COLO668 (cell line): ENCODE data around the gene RSPH9.
"Not testable (repeated sequence)": the region's sequence is repeated elsewhere in the genome, so short reads cannot be mapped to it uniquely, and the experiment has no call there.

Source experiments
- DNase-seq: peaks from one replicate; lab custom pipeline; 2025; ENCODE audit not compliant: unreplicated experiment; lab: John Stamatoyannopoulos, UW

The RSPH9 gene

DNA sequence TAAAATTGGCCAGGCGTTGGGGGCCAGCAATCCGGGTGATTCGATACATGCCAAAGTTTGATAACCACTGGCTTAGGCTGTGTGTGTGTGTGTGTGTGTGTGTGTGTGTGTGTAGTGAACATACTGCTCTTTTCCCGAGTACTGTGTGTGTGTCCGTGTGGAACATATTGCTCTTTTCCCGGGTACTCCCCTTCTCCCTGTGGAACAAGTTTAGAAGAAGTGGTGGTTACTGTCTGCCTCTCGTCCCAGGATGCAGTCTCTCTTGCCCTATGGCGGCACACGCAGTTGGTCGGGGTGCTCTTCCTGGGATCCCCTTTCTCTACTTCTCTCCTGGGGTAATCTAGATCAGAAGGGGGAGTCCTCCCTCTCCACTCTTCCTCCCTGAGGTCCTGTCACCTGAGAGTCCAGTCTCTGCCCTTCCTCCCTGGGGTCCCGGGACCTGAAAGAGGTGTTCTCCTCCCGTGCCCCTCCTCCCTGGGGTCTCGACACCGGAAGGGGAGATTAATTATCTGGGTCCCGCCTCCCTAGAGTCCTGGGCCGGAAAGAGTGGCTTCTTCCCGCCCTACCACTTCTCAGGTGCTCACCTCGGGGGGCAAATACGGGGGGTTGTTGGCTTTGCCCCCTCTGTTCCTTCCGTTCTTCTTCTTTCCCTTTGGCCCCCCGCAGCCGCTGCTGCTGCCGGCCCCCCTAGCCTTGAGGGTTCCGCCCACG lies 16.3 kb upstream of the RSPH9 start:
- DNase-seq = peak; percentile 26

DNA sequence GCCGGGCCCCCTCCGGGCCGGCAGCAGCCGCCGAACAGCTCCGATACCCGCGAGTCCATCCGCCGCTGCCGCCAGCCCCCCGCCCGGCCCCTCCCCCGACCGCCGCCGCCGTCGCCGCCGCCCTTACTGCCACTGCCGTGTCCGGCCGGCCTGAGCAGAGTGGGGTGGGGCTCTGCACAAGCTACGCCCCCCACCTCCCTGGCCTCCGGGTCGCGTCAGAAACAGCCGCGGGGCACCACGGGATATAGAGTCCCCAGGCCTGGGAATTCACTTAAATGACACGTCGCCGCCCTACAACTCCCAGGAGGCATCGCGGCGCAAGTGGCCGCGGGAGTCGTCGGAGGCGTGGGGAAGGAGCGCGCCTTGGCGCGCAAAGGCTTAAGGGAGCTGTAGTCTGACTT lies 15.7 kb upstream of the RSPH9 start, which contains the start of gene GTPBP2:
Gene GTPBP2, minus strand, starts transcription at position 161 of the 401 bp plus-strand sequence. Its CDS starts 102 bp downstream, at position 59.
- DNase-seq = peak; percentile 97

DNA sequence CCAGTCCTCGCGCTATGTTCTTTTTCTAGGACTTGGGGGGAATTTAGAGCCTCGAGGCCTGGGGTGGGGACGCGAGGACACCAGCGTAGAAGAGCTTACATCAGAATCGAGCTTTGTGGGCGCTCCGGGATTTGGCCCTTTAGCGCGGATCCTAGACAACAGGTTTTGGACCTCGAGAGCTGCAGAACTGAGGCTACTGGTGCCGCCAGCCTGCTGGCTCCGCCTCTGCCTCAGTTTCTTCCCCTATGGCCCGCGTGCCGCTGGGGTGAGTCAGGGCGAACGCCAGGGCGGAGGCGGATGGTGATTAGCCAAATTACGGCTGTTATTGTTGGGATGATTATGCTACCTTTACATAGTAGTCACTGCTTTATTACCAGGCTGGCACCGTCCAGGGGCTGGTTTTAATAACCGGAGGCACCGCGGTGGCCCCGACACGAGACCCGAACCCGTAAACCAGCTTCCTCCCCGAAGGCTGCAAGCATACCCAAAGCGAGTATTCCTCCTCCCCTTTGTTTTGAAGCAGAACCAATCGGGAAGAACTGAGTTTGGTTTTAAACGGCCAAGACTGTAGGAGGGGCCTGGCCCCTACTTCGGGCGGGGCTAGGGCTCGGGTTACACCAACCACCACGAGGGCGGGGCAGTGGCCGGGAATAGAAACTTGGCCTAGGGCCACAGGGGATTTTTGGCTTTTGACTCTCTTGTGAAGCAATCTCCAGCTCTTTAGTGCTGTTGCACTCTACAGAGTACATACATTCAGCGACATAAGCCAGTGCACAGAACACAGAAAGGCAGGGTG lies 15.1 kb upstream of the RSPH9 start:
- DNase-seq = peak; percentile 88

DNA sequence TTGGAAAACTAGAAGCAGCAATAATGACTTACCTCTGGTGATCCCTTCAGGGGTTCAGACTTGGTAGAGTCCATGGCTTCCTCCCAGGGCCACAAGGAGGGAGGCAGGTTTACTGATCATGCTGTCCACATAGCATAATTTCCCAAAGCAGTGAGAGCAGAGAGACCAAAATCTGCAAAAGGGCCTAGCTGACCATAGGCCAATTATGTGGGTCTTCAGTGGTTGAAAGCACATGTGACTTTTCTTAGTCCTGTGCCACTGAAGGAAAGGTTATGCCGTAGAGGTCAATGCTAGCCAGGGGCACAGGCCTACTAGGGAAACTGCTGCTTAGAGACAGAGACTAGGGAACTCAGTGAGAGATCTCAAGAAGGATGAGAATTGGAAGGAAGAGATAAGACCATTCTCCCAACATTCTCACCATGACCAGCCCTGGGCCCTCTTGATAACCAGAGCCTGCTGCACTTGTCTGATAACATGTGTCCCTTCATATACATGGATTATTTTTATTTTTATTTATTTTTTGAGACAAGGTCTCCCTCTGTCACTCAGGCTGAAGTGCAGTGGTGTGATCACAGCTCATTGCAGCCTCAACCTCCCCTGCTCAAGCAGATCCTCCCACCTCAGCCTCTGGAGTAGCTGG lies 13.7 kb upstream of the RSPH9 start:
- no peak for DNase-seq

DNA sequence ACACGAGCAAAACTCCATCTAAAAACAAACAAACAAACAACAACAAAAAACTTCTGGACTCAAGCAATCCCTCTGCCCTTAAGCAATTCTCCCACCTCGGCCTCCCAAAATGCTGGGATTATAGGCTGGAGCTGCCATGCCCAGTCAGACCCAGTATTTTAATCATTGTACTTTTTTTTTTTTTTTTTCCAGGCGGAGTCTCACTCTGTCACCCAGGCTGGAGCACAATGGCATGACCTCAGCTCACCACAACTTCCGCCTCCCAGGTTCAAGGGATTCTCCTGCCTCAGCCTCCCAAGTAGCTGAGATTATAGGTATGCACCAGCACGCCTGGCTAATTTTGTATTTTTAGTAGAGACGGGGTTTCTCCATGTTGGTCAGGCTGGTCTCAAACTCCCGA lies 11.8 kb upstream of the RSPH9 start:
- DNase-seq = not testable (repeated sequence)

DNA sequence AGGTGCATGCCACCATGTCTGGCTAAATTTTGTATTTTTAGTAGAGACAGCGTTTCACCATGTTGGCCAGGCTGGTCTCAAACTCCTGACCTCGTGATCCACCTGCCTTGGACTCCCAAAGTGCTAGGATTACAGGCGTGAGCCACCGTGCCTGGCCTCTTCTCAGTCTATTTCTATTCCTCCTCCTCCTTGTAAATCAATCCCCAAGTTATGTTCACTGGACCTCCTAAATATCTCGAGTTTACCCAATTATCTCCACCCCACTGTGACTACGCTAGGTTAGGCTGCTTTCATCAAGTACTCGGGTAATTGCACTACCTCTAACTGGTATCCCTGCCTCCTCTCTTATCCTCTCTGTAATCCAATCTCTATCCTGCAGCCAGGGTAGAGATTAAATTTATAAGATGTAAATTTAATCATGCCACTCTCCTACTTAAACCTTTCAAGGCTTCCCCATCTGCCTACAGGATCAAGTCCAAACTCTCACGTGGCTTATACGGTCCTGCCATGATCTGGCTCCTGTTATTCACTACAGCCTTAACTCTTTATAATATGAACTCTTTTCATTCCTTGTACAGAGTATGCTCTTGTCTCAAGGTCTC lies 10.0 kb upstream of the RSPH9 start:
- DNase-seq = no peak

DNA sequence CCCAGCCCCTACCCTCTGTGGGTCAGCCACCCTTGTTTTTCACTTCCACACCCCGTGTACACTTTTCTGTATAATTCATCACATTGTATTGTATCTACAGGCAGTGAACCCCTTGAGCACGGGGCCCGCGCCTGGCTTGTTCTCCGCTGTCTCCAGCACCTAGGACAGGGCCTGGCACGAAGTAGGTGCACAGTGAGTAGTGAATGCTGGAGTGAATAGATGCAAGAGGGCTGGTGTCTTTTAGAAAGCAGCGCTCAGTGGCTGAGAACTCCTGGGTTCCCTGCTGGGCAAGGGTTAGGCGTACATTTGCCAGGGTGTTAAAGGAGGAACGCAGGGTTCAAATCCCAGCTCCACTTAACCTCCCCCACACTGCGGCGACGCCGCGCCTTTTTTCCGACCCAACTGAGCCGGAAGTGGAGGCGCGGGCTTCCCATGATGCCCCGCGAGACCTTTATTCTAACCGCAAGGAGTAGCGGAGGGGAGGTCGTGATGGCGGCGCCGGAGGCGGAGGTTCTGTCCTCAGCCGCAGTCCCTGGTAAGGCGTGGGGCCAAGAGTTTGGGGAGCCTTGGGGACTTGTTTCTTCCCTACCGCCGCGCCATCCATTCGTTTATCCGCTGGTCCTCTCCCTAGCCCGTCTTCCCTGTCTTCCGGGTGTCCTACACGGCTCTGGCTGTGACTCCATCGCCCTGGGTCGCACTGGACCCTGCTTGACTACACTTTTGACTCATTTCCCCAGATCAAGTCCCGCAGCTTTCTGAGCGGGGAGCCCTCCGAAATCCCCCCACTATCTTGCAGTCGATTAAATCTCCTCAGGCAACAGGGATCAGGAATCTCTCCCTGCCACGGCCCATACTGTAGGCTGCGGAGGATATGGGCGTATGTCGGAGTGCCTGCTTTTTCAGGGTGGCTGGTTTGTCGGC lies 9.2 kb upstream of the RSPH9 start, which contains the start of gene MAD2L1BP:
Gene MAD2L1BP, plus strand, starts transcription at position 454 of the 921 bp plus-strand sequence. Its CDS starts 36 bp downstream, at position 490.
- peak; percentile 82 for DNase-seq

DNA sequence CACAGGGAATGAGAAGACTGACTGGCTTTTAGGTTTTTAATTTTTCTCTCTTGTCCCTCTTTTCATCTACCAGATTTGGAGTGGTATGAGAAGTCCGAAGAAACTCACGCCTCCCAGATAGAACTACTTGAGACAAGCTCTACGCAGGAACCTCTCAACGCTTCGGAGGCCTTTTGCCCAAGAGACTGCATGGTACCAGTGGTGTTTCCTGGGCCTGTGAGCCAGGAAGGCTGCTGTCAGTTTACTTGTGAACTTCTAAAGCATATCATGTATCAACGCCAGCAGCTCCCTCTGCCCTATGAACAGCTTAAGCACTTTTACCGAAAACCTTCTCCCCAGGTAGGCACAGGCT lies 8.6 kb upstream of the RSPH9 start:
- DNase-seq = peak; percentile 3

DNA sequence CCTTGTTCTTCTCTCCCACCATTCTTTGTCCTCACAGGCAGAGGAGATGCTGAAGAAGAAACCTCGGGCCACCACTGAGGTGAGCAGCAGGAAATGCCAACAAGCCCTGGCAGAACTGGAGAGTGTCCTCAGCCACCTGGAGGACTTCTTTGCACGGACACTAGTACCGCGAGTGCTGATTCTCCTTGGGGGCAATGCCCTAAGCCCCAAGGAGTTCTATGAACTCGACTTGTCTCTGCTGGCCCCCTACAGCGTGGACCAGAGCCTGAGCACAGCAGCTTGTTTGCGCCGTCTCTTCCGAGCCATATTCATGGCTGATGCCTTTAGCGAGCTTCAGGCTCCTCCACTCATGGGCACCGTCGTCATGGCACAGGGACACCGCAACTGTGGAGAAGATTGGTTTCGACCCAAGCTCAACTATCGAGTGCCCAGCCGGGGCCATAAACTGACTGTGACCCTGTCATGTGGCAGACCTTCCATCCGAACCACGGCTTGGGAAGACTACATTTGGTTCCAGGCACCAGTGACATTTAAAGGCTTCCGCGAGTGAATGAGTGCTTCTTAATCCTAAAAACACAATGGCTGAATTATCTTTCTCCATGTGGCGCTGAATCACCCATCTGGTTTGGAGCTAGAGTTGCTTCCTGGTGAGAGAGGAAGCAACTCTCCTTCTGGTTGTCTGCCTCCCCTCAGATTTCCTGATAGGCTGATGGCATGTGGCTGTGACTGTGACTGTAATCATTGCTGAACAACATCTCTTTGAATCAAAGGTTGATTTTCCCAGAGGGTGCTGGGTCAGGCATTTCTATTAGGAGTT lies 4.6 kb upstream of the RSPH9 start:
- DNase-seq = no peak

DNA sequence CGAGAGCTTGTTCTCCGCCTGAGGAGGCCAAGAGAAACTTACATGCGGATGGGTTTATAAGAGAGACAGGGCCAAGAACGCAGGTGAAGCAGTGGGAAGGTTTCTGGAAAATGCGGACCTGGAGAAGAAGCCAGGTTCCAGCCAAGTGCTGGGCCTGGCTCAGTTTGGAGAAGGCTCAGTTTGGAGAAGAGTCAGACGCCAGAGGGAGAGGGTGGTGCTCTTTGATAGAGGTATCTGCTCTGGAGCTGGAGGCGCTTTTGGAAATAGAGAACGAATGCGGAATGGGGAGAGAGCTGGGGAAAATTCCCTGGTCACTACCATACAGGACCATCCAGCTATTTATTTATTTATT lies 753 bp downstream of the RSPH9 start:
- DNase-seq = no peak

DNA sequence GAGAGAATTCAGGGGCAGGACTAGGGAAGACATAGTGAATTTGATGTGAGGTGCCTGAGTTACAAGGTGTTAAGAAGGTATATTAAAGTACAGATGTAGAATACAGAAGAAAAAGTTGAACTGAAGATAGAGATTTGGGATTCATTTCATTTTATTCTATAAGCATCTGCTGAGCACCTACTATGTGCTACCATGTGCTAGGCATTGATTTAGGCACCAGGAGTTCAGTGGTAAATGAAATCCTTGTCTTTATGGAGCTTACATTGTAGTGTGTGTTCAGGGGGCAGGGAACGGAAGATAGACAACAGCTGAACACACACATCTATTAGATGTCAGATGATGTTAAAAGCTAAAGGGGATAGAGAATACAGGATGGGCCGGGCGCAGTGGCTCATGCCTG lies 2.8 kb downstream of the RSPH9 start:
- no peak for DNase-seq

DNA sequence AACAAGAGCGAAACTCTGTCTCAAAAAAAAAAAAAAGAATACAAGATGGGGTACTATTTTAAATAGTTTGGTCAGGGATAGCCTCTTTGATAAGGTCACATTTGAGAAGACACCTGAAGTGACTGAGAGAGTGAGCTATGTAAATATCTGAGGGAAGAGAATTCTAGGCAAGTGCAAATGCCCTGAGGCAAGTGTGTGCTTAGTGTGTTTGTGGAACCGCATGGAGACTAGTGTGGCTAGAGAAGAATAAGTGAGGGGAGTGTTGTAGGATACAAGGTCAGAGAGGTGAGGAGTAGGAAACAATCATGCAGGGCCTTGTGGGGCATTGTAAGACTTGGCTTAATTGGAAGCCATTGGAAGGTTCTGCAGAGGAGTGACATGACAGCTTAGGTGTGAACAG lies 3.4 kb downstream of the RSPH9 start:
- no peak for DNase-seq

DNA sequence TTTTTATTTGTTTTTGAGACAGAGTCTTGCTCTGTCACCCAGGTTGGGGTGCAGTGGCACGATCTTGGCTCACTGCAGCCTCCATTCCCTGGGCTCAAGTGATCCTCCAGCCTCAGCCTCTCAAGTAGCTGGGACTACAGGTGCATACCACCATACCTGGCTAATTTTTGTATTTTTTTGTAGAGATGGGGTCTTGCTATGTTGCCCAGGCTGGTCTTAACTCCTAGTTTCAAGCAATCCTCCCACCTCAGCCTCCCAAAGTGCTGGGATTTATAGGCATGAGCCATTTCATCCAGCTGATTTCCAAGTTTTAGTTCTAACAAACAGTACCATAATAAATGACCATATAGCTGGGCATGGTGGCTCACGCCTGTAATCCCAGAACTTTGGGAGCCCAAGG lies 8.0 kb downstream of the RSPH9 start:
- not testable (repeated sequence) for DNase-seq

DNA sequence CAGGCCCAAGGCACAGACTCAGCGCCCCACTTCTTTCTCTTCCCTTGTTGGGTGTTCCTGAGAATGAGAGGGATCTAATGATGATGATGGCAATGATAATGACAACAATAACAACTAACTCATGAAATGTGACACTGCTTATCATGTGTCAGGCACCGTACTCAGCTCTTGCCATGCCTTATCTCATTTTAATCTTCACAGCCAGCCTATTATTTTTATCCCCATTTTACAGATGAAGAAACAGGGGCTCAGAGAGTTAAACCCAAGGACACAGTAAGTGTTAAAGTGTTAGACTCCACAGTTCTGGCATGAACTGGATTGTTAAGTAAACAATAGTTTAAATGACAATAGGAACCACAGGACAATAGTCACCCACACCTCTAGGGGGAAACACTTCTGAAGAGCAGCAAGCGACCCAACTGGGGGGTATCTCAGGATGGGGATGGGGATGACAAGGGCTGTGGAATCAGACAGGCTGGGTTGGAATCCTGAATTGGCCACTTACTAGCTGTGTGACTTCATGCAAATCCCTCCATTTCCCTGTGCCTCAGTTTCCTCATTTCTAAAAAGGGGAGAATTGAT lies 12.5 kb downstream of the RSPH9 start:
- no peak for DNase-seq

DNA sequence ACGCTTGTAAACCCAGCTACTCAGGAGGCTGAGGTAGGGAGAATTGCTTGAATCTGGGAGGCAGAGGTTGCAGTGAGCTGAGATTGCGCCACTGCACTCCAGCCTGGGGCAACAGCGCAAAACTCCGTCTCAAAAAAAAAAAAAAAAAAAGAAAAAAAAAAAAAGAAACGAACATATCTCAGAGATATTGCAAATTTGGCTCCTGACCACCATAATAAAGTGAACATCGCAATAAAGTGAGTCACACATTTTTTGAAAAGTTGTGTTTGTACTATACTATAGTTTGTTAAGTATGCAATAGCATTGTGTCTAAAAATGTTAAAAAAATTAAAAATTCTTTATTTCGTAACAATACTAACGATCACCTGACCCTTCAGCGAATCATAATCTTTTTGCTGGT lies 13.3 kb downstream of the RSPH9 start:
- DNase-seq = no peak

DNA sequence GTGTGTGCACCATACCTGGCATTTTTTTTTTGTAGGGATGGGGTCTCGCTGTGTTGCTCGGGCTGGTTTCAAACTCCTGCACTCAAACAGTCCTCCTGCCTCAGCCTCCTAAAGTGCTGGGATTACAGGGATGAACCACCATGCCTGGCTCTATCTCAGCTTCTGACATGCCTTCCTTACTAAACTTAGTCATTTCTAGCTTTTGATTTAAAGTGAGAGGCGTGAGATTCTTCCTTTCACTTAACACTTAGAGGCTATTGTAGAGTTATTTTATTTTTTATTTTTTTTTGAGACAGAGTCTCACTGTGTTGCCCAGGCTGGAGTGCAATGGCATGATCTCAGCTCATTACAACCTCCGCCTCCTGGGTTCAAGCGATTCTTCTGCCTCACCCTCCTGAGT lies 18.1 kb downstream of the RSPH9 start:
- DNase-seq = not testable (repeated sequence)

DNA sequence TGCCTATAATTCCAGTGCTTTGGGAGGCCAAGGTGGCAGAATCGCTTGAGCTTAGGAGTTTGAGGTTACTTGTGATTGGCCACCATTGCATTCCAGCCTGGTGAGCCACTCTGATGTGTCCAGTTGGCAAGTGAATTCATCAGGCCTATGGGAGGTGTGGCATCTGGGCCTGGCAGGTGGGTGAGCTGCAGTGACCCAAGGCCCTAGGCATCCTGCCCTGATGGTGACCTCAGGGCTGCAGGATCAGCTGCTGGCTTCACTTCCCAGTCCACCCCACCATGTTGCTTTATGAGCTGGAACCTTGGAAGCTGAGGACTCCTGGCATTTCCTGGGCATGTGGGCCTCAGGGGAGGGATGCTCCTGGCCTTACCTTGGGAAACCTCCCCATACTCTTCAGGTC lies 20.5 kb downstream of the RSPH9 start:
- no peak for DNase-seq

DNA sequence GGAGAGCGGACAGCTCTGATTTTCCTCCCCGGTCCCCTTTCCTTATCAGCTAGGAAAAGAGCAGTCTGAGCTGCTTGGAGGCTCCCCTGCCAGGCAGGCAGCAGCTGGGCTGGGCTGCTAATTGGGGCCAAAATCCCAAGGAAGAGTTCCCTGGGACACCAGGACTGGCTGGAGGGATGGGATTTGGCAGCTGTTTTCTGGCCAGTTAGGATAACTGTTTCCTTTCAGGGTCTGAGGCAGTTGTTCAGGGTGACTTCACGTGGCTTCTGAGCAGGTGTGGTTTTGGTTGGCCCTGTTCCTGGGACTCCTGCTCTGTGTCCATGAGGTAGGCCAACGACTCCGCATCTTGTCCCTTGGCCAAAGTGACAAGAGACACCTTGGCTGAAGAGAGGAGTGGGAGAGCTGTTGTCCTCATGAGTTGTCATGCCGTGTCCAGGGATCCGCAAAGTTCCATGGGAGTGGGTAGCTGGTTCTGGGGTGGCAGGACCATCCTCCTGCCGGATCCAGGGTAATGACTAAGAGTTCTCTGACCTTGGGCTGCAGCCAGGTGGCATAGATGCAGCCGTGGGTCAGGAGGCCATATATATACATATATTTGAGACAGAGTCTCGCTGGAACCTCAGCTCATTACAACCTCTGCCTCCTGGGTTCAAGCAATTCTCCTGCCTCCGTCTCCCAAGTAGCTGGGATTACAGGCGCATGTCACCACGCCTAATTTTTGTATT lies 21.5 kb downstream of the RSPH9 start:
- no peak for DNase-seq
